Measurements from ENCODE around the gene LGMN.
"Not testable (repeated sequence)": the region's sequence is repeated elsewhere in the genome, so short reads cannot be mapped to it uniquely, and the experiment has no call there.

The LGMN gene

GRCh38 chr14:92760524-92760805 lies 12.0 kb upstream of the LGMN start:
- no peak for DNase-seq (ENCODE audit: low read depth)

DNA sequence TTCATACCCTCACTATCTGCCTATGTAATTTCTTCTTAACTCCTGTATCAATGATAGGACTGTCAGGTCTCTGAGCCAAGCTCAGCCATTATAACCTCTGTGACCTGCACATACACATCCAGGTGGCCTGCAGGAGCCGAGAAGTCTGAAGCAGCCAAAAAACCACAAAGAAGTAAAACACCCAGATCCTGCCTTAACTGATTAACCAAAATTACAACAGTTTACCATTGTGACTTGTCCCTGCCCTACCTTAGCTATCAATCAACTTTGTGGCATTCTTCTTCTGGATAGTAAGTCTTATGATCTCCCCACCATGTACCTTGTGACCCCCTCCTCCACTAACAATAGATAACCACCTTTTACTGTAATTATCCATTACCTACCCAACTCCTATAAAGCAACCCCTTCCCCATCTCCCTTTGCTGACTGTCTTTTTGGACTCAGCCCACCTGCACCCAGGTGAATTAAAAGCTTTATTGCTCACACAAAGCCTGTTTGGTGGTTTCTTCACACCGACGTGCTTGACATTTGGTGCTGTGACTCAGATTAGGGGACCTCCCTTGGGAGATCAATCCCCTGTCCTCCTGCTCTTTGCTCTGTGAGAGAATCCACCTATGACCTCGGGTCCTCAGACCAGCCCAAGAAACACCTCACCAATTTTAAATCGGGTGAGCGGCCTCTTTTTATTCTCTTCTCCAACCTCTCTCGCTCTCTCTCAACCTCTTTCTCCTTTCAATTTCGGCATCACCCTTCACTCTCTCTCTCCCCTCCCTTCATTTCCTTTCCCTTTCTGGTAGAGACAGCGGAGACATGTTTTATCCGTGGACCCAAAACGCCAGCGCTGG lies 11.5 kb upstream of the LGMN start:
- DNase-seq (ENCODE audit: low read depth), result no peak

- no peak for DNase-seq (ENCODE audit: low read depth)
These were observed 10.9 kb upstream of the LGMN start for GRCh38 chr14:92759300-92759678.

DNA sequence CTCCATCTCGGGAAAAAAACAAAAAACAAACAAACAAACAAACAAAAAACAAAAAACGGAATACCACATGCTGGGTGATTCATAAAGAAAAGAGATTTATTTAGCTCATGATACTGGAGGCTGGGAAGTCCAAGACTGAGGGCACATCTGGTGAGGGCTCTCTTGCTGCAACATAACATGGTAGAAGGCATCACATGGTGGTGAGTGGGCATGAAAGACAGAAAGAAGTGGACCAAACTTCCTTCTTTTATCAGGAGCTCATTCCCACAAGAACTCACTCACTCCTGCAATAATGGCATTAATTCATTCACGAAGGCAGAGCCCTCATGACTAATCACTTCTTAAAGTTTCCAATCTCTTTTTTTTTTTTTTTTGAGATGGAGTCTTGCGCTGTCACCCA lies 8.0 kb upstream of the LGMN start:
- DNase-seq (ENCODE audit: low read depth), result no peak

GRCh38 chr14:92755495-92755894 lies 7.1 kb upstream of the LGMN start:
- DNase-seq (ENCODE audit: low read depth), result no peak

GRCh38 chr14:92754966-92755365 lies 6.5 kb upstream of the LGMN start:
- DNase-seq (ENCODE audit: low read depth), result no peak

GRCh38 chr14:92753250-92753649 lies 4.8 kb upstream of the LGMN start:
- no peak for DNase-seq (ENCODE audit: low read depth)

DNA sequence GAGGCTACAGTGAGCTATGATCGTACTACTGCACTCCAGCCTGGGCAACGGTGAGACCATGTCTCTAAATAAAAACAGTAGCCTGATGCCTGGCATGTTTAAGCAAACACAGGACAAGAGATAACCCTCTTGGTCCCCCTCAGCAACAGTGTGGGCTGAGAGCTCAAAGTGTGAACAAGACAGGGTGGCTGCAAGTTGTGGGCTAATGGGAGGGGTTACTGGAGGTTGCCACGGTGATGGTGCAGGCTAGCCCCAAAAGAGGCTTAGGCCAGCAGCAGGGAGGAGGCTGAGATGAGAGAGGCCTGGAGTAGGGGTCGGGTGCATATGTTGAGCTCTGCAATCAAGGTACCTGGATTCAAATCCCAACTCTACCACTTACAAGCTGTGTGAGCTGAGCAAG lies 3.4 kb upstream of the LGMN start:
- DNase-seq (ENCODE audit: low read depth), result no peak

- DNase-seq (ENCODE audit: low read depth), result no peak
These were observed 2.6 kb upstream of the LGMN start for GRCh38 chr14:92750994-92751400.

DNA sequence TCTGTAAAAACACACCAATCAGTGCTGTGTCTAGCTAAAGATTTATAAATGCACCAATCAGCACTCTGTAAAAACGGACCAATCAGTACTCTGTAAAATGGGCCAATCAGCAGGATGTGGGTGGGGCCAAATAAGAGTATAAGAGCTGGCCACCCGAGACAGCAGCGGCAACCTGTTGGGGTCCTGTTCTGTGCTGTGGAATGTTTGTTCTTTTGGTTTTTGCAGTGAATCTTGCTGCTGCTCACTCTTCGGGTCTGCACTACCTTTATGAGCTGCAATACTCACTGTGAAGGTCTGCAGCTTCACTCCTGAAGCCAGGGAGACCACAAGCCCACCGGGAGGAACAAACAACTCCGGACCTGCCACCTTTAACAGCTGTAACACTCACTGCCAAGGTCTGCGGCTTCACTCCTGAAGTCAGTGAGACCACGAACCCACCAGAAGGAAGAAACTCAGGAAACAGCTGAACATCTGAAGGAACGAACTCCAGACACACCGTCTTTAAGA lies 1.8 kb upstream of the LGMN start:
- DNase-seq (ENCODE audit: low read depth), result not testable (repeated sequence)

GRCh38 chr14:92747701-92748258 lies 647 bp downstream of the LGMN start:
- no peak for DNase-seq (ENCODE audit: low read depth)

GRCh38 chr14:92744198-92744597 lies 4.2 kb downstream of the LGMN start:
- DNase-seq (ENCODE audit: low read depth), result no peak

DNA sequence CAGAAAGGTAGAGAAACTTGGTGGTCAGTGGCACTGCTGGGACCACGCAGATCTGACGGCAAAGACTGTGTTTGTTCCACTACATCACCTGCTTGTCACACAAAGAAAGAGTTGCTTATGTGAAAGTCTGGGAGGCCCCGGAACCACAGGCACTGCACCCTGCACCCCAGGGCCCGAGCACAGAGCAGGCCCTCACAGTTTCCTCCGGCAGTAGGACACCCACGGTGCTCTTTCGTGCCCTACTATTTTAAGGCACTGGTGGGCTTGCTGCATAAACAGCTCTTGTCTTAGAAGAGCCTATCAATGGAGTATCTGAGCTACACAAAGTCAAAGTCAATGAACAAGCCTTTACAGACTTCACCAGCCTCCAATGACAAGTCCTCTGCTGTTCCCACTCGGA lies 8.0 kb downstream of the LGMN start:
- no peak for DNase-seq (ENCODE audit: low read depth)

DNA sequence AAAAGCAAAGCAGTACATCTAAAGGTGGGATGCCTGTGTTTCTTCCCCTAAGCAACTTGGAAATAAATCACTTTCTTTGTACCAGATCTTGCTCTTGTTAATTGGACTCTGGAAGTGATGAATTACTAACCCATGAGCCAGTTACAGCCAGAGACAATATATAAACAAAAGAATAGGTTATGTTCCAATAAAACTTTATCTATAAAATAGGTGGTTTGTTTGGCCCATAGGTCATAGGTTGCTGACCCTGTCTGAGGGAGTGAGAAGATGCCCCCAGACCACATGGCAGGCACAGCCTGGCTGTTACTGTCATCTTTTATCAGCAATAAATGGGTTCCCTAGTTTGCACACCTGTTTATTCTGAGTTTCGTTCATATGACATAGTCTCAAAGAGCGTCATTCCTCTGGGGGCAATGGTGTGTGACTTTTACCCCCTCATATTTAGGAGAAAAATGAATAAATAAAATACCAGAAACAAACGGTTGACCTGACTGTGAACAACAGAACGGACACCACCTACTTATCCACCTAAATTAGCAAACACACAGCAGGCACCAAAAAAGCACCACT lies 10.7 kb downstream of the LGMN start:
- no peak for DNase-seq (ENCODE audit: low read depth)

- no peak for DNase-seq (ENCODE audit: low read depth)
These were observed 11.2 kb downstream of the LGMN start for GRCh38 chr14:92737206-92737605.

- DNase-seq (ENCODE audit: low read depth), result no peak
These were observed 13.1 kb downstream of the LGMN start for GRCh38 chr14:92735344-92735743.

DNA sequence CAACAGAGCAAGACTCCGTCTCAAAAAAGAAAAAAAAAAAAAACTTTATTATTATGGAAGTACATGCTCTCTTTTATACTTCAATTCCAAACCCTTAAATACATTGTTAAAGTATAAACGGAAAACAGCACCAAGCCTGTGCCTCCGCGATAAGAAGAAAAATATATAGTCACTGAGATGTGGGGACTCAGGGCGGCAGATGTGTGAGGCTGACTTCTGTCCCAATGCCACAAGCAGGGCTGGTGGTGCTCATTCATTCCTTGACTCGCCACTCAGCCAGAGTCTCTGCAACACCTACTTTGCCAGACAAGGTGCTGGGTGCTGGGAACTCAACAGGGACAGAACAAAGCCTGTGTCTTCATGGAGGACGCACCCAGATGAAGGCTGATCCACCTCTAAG lies 13.8 kb downstream of the LGMN start:
- DNase-seq (ENCODE audit: low read depth), result no peak

GRCh38 chr14:92733007-92733406 lies 15.4 kb downstream of the LGMN start:
- DNase-seq (ENCODE audit: low read depth), result no peak

GRCh38 chr14:92731622-92732115 lies 16.8 kb downstream of the LGMN start:
- DNase-seq (ENCODE audit: low read depth), result no peak

GRCh38 chr14:92729634-92730358 lies 18.6 kb downstream of the LGMN start:
- no peak for DNase-seq (ENCODE audit: low read depth)

GRCh38 chr14:92728759-92729364 lies 19.6 kb downstream of the LGMN start:
- DNase-seq (ENCODE audit: low read depth), result no peak

- DNase-seq (ENCODE audit: low read depth), result no peak
These were observed 21.5 kb downstream of the LGMN start for GRCh38 chr14:92726933-92727262.

All from stimulated activated CD8-positive, alpha-beta memory T cell treated with anti-CD3 and anti-CD28 coated beads, Interleukin-15, amount 100 ng/mL, for 24 hours (primary cell).